Stimulated activated CD8-positive, alpha-beta memory T cell treated with anti-CD3 and anti-CD28 coated beads, Interleukin-4, amount 100 ng/mL, for 24 hours (primary cell): ENCODE measurements around the gene HMGB1.

Experiments
- DNase-seq: peaks from one replicate; pipeline ENCODE4 v3.0.0-alpha.2; 2020; ENCODE audit warnings: low read depth

The HMGB1 gene

GRCh38 chr13:30465593-30466357 lies at the start of gene HMGB1:
HMGB1 (minus strand) TSS chr13:30465936; CDS start chr13:30463680, 2,256 bp downstream.
- DNase-seq = peak; percentile 90

GRCh38 chr13:30510811-30511371 lies 45.2 kb upstream of the HMGB1 start:
- DNase-seq = no peak

GRCh38 chr13:30510091-30510490 lies 44.4 kb upstream of the HMGB1 start:
- no peak for DNase-seq

GRCh38 chr13:30509254-30510050 lies 43.7 kb upstream of the HMGB1 start:
- no peak for DNase-seq

- no peak for DNase-seq
Observed at GRCh38 chr13:30504081-30504480, 38.3 kb upstream of the HMGB1 start.

GRCh38 chr13:30502237-30502636 lies 36.5 kb upstream of the HMGB1 start:
- DNase-seq = no peak

GRCh38 chr13:30499338-30499737 lies 33.6 kb upstream of the HMGB1 start:
- no peak for DNase-seq

- no peak for DNase-seq
Observed at GRCh38 chr13:30496147-30496546, 30.4 kb upstream of the HMGB1 start.

- no peak for DNase-seq
Observed at GRCh38 chr13:30495746-30496145, 30.0 kb upstream of the HMGB1 start.

GRCh38 chr13:30493658-30494381 lies 28.1 kb upstream of the HMGB1 start:
- DNase-seq = no peak

- no peak for DNase-seq
Observed at GRCh38 chr13:30487075-30487470, 21.3 kb upstream of the HMGB1 start.

- no peak for DNase-seq
Observed at GRCh38 chr13:30486230-30487074, 20.7 kb upstream of the HMGB1 start.

GRCh38 chr13:30481241-30481760 lies 15.6 kb upstream of the HMGB1 start:
- no peak for DNase-seq

- no peak for DNase-seq
Observed at GRCh38 chr13:30480292-30480950, 14.7 kb upstream of the HMGB1 start.

- no peak for DNase-seq
Observed at GRCh38 chr13:30479883-30480219, 14.1 kb upstream of the HMGB1 start.

GRCh38 chr13:30479154-30479882 lies 13.6 kb upstream of the HMGB1 start:
- no peak for DNase-seq

GRCh38 chr13:30477346-30478195 lies 11.8 kb upstream of the HMGB1 start:
- DNase-seq = no peak

GRCh38 chr13:30473675-30474074 lies 7.9 kb upstream of the HMGB1 start:
- no peak for DNase-seq

GRCh38 chr13:30466841-30467252 lies 1.1 kb upstream of the HMGB1 start:
- DNase-seq = no peak
